DOHH2 (cell line): ENCODE results near the gene RTF2.

ENCODE experiments used
- CTCF ChIP-seq: fragments of 200-600 bp; sonication (generic); IDR thresholded peaks from one replicate; pipeline ENCODE4 v1.5.1; 2014; ENCODE audit warnings: antibody characterized with exemption, mild to moderate bottlenecking, low read depth, low read length; ENCODE audit not compliant: poor library complexity, severe bottlenecking
- EZH2phosphoT487 ChIP-seq: fragments of 200-600 bp; sonication (generic); IDR thresholded peaks from 2 replicates; pipeline ENCODE4 v1.6.1; 2017; ENCODE audit warnings: borderline replicate concordance, mild to moderate bottlenecking, antibody characterized with exemption, low read length, moderate library complexity, mixed read lengths

- no peak for TF ChIP-seq CTCF
- TF ChIP-seq EZH2phosphoT487, result no peak
Measured at GRCh38 chr20:56465997-56466396, 2.4 kb upstream of the RTF2 start.
